CD4-positive, alpha-beta T cell treated with Interleukin-6 for 4 hours (primary cell): Measurements from ENCODE around the gene DNMT3B.
"Not testable (repeated sequence)": the region's sequence is repeated elsewhere in the genome, so short reads cannot be mapped to it uniquely, and the experiment has no call there.

ENCODE experiments used
- DNase-seq: peaks from one replicate; pipeline ENCODE4 v3.0.0-alpha.2; 2020; ENCODE audit warnings: mixed read lengths

Gene DNMT3B

DNA sequence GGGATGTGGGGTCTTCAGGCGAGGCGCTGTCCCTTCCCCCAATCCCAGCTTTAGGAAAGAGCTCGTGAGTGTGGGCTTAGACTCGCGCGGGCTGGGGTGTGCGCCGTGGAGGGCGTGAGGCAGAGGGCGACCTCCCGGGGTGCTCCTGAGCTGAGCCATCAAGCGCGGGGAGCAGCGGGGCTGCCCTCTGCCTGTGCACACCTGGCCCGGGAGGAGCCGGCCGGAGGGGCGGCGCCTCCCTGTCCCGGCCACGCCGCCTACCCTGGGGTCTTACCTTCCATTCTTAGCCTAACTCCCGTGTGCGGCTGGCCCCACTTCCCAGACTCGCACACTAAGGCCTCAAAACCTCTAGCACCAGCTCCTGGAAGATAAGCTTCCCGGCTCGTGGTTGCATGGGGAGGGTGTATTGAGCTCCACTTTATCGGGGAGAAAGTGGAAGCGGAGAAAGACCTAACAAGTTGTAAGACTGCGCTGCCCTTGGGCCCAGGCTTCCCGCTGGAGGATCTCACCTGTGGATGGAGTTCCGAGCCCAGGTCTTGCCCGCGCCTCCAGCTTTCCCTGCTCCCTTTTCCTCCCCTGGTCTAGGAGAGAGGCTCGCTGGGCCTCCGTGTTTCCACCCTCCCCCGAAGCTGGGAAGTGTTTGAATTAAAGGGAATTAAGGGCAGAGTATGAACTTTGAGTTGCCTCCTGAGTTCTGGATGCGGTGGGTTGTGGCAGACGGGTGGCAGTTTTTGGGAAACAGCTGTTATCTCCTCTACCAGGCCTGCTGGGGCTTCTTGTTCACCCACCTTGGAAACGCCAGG is 1.2 kb downstream of the DNMT3B start:
- peak; percentile 13 for DNase-seq

DNA sequence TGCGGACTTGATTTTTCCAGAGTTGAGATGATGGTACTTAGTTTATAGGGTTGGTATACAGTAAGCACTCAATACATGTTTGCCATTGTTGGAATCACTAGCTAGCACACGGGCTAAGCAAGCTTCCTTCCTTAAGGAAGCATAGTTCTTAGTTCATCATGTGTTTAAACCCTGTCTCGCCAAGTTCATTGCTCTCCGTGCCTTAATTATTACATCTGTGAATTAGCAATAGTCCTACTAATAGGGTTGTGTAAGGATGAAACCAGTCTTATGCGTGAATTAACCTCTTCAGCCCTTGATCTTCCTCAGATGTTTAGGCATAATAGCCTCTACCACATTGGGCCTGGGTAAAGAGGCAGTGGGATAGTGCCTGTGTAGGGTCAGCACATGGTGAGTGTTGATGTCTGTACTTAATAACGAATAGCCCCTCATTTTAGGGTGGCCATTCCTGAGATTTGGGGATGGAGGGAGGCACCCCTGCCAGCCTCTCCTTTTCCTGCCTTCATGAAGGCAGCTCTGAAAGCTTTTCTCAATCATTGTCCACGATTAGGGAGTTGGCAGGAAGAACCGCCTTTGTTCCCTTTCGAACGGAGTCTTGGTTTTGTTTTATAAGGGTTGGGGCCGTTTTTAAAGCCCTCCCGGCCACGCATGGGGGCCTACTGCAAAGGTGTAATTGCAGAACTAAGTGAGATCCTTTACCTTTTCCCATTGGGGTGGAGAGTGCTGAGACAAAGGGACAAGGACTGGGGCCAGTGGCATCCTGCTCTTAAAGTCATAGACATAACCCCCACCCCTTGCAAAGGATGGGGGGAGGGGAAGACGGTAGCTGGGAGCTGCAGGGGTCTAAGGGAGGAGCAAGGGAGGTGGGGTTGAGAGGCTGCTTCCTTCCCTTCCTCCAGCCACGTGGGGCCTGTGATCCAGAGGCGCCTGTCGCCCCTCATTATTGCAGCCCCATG is 2.1 kb downstream of the DNMT3B start:
- DNase-seq, result no peak

DNA sequence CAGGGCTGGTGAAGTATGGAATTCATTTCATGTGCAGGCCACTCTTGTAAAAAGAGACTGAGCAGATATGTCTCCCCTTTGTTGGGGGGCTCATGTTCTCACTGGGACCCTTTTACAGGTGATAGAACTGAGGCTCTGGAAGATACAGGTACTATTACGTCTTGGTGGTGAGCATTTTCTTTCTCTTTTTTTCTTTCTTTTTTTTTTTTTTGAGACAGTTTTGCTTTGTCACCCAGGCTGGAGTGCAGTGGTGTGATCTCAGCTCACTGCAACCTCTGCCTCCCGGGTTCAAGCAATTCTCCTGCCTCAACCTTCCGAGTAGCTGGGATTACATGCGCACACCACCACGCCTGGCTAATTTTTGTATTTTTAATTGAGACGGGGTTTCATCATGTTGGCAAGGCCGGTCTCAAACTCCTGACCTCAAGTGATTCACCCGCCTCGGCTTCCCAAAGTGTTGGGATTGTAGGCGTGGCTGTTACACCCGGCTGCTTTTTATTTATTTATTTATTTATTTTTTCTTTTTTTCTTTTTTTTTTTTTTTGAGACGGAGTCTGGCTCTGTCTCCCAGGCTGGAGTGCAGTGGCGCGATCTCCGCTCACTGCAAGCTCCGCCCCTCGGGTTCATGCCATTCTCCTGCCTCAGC is 3.2 kb downstream of the DNMT3B start:
- not testable (repeated sequence) for DNase-seq

DNA sequence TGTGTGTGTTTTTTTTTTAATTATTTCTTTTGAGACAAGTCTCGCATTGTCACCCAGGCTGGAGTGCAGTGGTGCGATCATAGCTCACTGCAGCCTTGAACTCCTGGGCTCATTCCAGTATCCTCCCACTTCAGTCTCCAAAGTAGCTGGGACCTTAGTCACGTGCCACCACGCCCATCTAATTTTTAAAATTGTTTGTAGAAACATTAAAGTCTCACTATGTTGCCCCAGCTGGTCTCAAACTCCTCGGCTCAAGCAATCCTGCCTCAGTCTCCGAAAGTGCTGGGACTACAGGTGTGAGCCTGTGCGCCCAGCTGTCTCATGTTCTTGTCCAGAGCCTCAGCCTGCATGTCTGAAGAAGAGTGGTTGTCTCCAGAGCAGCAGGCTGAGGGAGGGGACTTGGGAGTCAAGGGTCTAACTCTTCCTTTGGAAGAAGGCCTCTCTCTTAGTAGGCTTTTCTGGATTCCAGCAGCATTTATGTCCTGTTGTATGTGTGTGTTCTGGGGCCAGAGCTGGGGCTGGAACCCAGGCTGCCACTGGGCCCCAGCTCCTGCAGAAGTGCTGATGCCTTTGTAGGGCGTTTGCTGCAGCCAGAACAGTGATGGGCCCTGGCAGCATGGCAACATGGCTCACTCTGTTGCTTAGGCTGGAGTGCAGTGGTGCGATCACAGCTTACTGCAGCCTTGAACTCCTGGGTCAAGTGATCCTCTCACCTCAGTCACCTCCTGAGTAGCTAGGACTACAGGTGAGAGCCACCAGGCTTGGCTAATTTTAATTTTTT is 5.4 kb downstream of the DNMT3B start:
- no peak for DNase-seq

DNA sequence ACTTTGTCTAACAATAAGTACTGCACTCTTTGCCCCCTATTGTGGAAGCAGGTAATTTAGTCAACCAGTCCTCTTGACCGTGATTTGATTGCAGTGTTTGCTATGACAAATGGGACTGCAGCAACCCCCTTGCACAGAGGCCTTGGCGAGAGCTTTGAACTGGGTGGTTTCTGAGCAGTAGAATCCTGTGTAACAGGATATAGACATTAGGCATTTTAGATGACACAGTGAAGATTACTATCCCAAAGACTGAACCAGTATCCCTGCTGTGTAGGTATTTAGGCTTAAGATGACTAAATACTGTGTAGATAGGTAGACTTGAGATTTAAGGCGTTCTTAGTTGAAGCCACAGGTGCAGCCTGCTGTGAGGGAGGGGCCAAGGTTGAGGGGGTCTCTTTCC is 9.9 kb downstream of the DNMT3B start:
- DNase-seq, result peak; percentile 24

DNA sequence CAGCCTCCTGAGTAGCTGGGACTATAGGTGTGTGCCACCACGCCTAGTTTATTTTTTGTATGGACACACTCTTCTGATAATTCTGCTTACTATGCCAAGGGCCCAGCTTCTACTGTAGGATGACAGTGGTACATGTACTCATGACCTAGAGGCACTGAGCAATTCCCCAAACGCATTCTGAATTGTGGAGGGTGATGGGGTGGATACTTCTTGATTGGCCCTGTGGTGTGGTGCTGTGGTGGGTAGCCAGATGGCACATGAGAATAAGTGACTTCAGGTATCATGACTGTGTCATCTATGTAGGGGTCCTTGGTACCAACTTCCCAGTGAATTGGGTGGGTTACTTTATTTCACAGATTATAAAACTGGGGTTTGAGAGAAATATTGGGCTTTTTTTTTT is 11.0 kb downstream of the DNMT3B start:
- DNase-seq, result no peak

GRCh38 chr20:32773855-32774254 is 11.7 kb downstream of the DNMT3B start:
- DNase-seq, result no peak

DNA sequence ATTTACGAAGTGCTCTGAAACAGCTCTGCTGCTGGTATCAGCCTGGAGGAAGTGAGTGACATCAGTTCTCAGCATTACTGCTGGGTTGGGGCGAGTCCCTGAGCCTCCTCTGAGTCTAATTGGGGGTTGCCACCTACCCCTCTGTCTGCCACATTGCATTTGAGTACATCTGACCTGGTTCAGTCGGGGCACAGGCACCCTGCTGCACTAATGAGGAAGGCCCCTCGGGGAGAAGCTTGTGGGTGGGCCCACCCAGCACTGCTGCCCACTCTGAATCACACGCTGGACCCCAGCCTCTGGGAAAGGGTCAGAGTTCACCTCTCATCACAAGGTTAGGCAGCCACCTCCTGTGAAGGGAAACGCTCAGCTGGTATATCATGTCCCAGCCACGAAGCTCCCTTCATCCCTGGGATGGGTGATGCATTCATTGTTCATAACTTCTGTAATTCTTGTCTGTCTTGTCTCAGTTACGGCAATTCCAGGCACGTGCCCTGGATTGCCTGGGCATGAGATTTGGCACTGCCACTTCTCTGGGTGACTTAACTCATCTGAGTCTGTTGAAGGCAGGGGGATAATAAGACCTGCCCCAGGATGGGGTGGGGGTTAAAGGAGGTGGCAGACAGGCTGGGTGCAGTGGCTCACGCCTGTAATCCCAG is 13.3 kb downstream of the DNMT3B start:
- DNase-seq, result no peak

DNA sequence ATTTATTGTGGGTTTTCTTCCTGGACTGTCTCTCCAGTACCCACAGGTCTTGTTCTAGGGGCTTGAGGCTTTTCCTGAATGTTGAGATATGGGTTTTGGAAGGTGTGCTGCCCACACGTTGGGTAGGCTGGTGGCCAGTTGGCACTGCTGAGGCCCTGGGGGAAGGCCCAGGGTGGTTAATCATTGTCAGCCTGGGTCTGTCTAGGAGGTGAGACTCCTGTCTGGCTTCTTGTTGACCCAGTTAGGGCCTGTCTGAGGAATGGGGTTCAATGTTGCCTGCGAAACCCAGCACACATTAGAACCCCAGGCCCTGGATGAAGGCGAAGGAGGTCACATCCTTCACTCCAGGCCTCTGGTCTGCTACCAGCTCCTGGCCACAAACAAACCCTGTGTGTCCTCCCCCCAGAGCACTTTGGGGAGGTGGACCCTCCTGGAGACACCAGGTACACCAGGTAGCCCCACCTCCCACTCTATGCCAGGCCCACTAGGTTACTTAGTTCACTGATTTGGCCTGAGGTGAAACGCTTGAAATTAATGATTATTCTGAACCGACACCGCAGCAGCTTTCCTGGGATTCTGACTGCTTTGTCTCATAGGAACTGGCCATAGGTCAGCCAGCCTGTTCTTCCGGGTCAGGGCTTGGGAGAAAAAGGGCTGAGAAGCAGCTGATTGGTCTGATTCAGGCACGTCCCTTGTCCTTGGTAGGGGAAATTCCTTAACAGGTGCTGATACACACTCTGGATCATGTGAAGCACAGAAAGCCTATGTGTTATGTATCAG is 15.2 kb downstream of the DNMT3B start:
- no peak for DNase-seq

GRCh38 chr20:32779500-32780211 is 17.5 kb downstream of the DNMT3B start:
- DNase-seq, result no peak

DNA sequence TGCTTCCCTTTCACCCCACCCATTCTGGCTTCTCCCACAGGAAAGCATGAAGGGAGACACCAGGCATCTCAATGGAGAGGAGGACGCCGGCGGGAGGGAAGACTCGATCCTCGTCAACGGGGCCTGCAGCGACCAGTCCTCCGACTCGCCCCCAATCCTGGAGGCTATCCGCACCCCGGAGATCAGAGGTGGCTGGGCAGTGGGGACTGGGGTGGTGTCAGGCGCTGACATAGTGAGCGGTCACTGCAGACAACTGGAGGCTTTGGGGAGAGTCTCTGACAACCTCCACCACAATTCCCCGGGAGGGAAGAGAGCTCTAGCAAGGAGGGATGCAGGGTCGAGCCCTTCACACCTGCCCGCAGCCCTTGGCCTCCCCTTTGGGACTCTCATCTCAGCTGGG is 18.1 kb downstream of the DNMT3B start:
- no peak for DNase-seq

DNA sequence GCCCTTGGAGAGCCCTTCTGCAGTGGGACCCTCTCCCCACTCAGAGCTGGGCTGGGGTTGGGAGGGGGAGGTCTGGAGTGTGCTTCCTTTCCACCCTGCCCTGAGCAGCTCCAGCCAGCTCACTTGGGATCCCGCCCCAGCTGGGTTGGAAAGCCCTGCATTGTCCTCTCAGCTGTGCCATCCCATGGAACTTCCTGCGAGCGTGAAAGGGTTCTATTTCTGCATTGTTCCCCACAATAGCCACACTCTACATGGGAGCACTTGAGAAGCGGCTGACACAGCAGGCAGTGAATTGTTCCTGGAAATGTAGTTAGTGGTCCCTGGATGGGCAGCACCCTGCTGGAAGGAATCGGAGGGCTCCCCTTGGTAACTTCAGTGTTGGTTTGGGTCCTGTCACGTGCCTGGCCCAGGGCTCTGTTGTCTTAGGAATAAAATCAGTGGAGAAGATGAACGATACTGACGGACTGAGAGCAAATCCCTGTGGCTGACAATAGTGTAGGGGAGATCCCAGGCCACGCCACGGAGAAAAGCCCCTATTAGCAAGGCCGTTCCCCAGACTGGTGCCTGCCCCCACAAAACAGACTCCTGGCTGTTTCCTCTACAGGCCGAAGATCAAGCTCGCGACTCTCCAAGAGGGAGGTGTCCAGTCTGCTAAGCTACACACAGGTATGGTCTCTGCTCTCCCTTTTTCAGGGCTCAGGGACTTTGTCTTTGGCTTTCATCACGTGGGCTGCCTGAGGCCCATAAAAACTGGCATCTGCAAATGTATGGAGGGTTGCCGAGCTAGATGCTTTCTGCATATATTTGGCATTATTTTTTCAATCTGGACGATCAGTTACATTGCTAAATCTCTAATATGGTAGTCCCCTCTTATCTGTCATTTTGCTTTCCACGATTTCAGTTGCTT is 18.8 kb downstream of the DNMT3B start:
- DNase-seq, result no peak

DNA sequence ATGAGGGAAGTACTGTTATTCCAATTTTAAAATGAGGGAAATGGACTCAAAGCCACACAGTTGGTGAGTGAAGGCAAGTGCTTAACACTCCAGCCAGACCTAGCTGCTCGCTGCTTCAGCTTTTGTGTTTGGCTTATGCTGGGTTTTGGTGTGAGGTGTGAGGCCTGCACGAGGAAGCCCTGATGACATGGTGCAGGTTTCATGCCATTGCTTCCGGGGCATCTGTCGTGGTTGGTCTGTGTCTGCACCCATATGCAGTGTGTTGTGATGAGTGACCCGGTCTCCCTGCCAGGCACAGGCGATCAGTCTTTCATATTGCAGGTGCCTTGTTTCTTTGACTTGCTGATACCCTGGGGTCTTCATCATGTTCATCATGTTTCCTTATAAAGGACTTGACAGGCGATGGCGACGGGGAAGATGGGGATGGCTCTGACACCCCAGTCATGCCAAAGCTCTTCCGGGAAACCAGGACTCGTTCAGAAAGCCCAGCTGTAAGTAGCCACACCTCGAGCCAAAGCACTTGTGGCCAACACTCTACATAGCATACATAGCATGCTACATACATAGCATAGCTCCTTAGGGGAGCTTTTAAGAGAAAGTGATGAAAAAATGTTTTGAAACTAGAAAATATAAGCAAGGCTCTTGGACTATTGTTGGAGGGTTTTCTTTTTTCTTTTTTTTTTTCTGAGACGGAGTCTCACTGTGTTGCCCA is 22.3 kb downstream of the DNMT3B start:
- no peak for DNase-seq

DNA sequence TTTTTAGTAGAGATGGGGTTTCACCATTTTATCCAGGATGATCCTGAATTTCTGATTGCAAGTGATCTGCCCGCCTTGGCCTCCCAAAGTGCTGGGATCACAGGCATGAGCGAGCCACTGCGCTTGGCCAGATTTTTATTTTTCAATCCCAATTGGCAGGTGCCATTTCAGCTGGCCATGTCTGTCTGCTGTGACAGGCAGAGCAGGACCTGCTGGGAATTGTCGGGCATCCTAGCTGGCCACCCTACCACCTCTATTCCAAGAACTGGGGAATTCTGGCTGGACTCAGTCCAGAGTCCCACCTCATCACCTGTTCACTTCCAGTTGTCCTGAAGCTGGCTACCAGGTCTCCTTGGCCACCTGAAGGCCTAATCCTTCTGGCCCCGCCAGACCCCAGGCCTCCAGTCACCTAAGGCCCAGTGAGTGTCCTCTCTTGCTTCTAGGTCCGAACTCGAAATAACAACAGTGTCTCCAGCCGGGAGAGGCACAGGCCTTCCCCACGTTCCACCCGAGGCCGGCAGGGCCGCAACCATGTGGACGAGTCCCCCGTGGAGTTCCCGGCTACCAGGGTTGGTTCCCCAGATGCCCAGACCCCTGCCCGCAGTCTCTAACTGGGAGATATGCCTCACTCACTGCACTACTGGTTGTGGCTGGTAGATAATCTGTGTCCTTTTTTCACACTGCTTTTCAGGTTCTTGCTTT is 24.0 kb downstream of the DNMT3B start:
- no peak for DNase-seq

DNA sequence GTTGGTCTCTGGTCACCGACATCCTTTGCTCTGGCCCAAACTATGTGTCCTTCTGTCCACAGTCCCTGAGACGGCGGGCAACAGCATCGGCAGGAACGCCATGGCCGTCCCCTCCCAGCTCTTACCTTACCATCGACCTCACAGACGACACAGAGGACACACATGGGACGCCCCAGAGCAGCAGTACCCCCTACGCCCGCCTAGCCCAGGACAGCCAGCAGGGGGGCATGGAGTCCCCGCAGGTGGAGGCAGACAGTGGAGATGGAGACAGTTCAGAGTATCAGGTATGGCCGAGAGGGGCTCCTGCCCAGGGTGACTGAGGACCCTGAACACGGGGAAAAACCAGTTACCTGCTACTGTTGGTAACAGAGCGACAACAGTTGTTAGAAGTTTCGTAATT is 25.0 kb downstream of the DNMT3B start:
- DNase-seq, result no peak

GRCh38 chr20:32789896-32790750 is 27.9 kb downstream of the DNMT3B start:
- peak; percentile 80 for DNase-seq

GRCh38 chr20:32790751-32791057 is 28.5 kb downstream of the DNMT3B start:
- no peak for DNase-seq
